Esophagus muscularis mucosa (tissue), 4 donors: ENCODE data around the gene SYTL2.

ENCODE experiments used
- CTCF ChIP-seq, 3 experiments: fragments of 200-600 bp in 2 of 3; fragments of 450-650 bp in 1 of 3; sonication (generic) in 2 of 3; IDR thresholded peaks; one replicate each; pipeline ENCODE4 v1.5.1; 2017 to 2019; ENCODE audit warnings: antibody characterized with exemption in 3 of 3, mild to moderate bottlenecking in 2 of 3, moderate library complexity in 1 of 3
- EP300 ChIP-seq: sonication (generic); formaldehyde crosslinking; IDR thresholded peaks from one replicate; pipeline ENCODE4 v1.6.1; 2017; ENCODE audit warnings: antibody characterized with exemption
- POLR2A ChIP-seq: fragments of 450-650 bp; IDR thresholded peaks from one replicate; pipeline ENCODE4 v1.6.1; 2017; ENCODE audit warnings: antibody characterized with exemption, moderate library complexity, mild to moderate bottlenecking, low read depth
- POLR2AphosphoS5 ChIP-seq, 2 donors: sonication (generic); formaldehyde crosslinking; IDR thresholded peaks; one replicate each; pipeline ENCODE4 v1.6.1; 2017; ENCODE audit warnings: antibody characterized with exemption in 2 of 2

- TF ChIP-seq CTCF (IDR thresholded peaks at IDR 0.05) = no peak
- TF ChIP-seq POLR2AphosphoS5 (IDR thresholded peaks at IDR 0.05) = no peak
- TF ChIP-seq POLR2A = no peak
- TF ChIP-seq EP300 = no peak
Measured at GRCh38 chr11:85759915-85760314, 51.0 kb downstream of the SYTL2 start.
